HEK293 (cell line): ENCODE data around the gene GPHN.
"Not testable (repeated sequence)": the region's sequence is repeated elsewhere in the genome, so short reads cannot be mapped to it uniquely, and the experiment has no call there.

ENCODE experiments used
- CTCF ChIA-PET: fragments of 350-600 bp; formaldehyde crosslinking; extraction: SDS; loops from one replicate; lab custom pipeline; 2021; ENCODE audit warnings: antibody characterized with exemption; lab: Yijun Ruan, JAX
- POLR2A ChIA-PET: fragments of 300-600 bp; formaldehyde crosslinking; extraction: SDS; loops from one replicate; lab custom pipeline; 2020; ENCODE audit warnings: antibody characterized with exemption, inconsistent platforms; lab: Yijun Ruan, JAX
- H3K27ac ChIP-seq: fragments of 200-500 bp; sonication (Bioruptor generic); 2 replicates; pipeline ENCODE4 v1.5.1; 2014; ENCODE audit warnings: low read depth, low read length, control low read depth, inconsistent platforms; ENCODE audit errors: extremely low read depth
- H3K36me3 ChIP-seq, 2 experiments: fragments of 200-500 bp in 1 of 2; sonication (Bioruptor generic) in 1 of 2; 1 replicate in 1 of 2; 2 replicates in 1 of 2; pipeline ENCODE4 v1.5.1; 2014 to 2017; ENCODE audit warnings: inconsistent platforms in 2 of 2, low read length in 2 of 2; ENCODE audit not compliant: control insufficient read depth in 2 of 2, insufficient read depth in 1 of 2
- H3K4me1 ChIP-seq: fragments of 200-500 bp; sonication (Bioruptor generic); 2 replicates; pipeline ENCODE4 v1.5.1; 2014; ENCODE audit warnings: mild to moderate bottlenecking, low read length, inconsistent platforms; ENCODE audit not compliant: control insufficient read depth, insufficient read depth
- H3K4me3 ChIP-seq: 2 replicates; pipeline ENCODE4 v1.5.1; 2011; ENCODE audit warnings: low read depth, mild to moderate bottlenecking, control low read depth, low read length, moderate library complexity
- H3K9me3 ChIP-seq: fragments of 200-500 bp; sonication (Bioruptor generic); 2 replicates; pipeline ENCODE4 v1.5.1; 2014; ENCODE audit warnings: low read depth, low read length, inconsistent platforms; ENCODE audit not compliant: control insufficient read depth, insufficient read depth
- IKZF3 ChIP-seq: fragments of 450-650 bp; IDR thresholded peaks from 2 replicates; pipeline ENCODE4 v1.5.0; 2018; ENCODE audit warnings: missing biosample characterization, mild to moderate bottlenecking, missing genetic modification characterization, moderate library complexity
- REPIN1 ChIP-seq: fragments of 450-650 bp; formaldehyde crosslinking; IDR thresholded peaks from 2 replicates; pipeline ENCODE4 v1.5.1; 2017; ENCODE audit warnings: missing biosample characterization, missing genetic modification characterization, low read depth
- SETDB1 ChIP-seq: IDR thresholded peaks from one replicate; pipeline ENCODE4 v1.6.1; 2017; ENCODE audit warnings: mild to moderate bottlenecking, low read length, moderate library complexity, mixed read lengths; ENCODE audit not compliant: insufficient read length
- SP2 ChIP-seq: fragments of 450-650 bp; formaldehyde crosslinking; IDR thresholded peaks from 2 replicates; pipeline ENCODE4 v1.5.1; 2016; ENCODE audit warnings: missing biosample characterization, missing genetic modification characterization
- TRIM28 ChIP-seq: IDR thresholded peaks from 2 replicates; pipeline ENCODE4 v1.6.1; 2011; ENCODE audit warnings: low read length, control low read depth, borderline replicate concordance
- ZBTB17 ChIP-seq: fragments of 450-650 bp; formaldehyde crosslinking; IDR thresholded peaks from 2 replicates; pipeline ENCODE4 v1.5.1; 2016; ENCODE audit warnings: missing biosample characterization, missing genetic modification characterization
- ZFHX2 ChIP-seq: fragments of 450-650 bp; formaldehyde crosslinking; conservative IDR thresholded peaks from 2 replicates; pipeline ENCODE4 v1.5.1; 2016; ENCODE audit warnings: missing biosample characterization, missing genetic modification characterization
- ZFP3 ChIP-seq: fragments of 450-650 bp; formaldehyde crosslinking; IDR thresholded peaks from 2 replicates; pipeline ENCODE4 v1.5.1; 2016; ENCODE audit warnings: low read depth, missing biosample characterization, missing genetic modification characterization
- ZNF132 ChIP-seq: fragments of 450-650 bp; formaldehyde crosslinking; IDR thresholded peaks from 2 replicates; pipeline ENCODE4 v1.5.1; 2017; ENCODE audit warnings: missing biosample characterization, missing genetic modification characterization, borderline replicate concordance
- ZNF138 ChIP-seq: fragments of 450-650 bp; formaldehyde crosslinking; IDR thresholded peaks from 2 replicates; pipeline ENCODE4 v1.5.1; 2016; ENCODE audit warnings: missing biosample characterization, missing genetic modification characterization, borderline replicate concordance
- ZNF292 ChIP-seq: fragments of 450-650 bp; formaldehyde crosslinking; IDR thresholded peaks from 2 replicates; pipeline ENCODE4 v1.5.1; 2016; ENCODE audit warnings: low read depth, missing biosample characterization, missing genetic modification characterization, borderline replicate concordance
- ZNF350 ChIP-seq: fragments of 450-650 bp; formaldehyde crosslinking; IDR thresholded peaks from 2 replicates; pipeline ENCODE4 v1.5.0; 2017; ENCODE audit warnings: missing biosample characterization, mild to moderate bottlenecking, missing genetic modification characterization
- ZNF416 ChIP-seq: fragments of 450-650 bp; formaldehyde crosslinking; IDR thresholded peaks from 2 replicates; pipeline ENCODE4 v1.5.1; 2016; ENCODE audit warnings: missing biosample characterization, missing genetic modification characterization
- ZNF433 ChIP-seq: fragments of 450-650 bp; formaldehyde crosslinking; IDR thresholded peaks from 2 replicates; pipeline ENCODE4 v1.5.1; 2016; ENCODE audit warnings: missing biosample characterization, missing genetic modification characterization, low read depth
- ZNF473 ChIP-seq: fragments of 450-650 bp; formaldehyde crosslinking; IDR thresholded peaks from 2 replicates; pipeline ENCODE4 v1.5.1; 2017; ENCODE audit warnings: missing biosample characterization, missing genetic modification characterization
- ZNF518A ChIP-seq: fragments of 450-650 bp; formaldehyde crosslinking; conservative IDR thresholded peaks from 2 replicates; pipeline ENCODE4 v1.5.1; 2016; ENCODE audit warnings: low read depth, missing biosample characterization, missing genetic modification characterization
- ZNF529 ChIP-seq: fragments of 450-650 bp; formaldehyde crosslinking; IDR thresholded peaks from 2 replicates; pipeline ENCODE4 v1.5.1; 2017; ENCODE audit warnings: missing genetic modification characterization, missing biosample characterization; ENCODE audit not compliant: insufficient replicate concordance
- ZNF596 ChIP-seq: fragments of 450-650 bp; IDR thresholded peaks from 2 replicates; pipeline ENCODE4 v1.5.0; 2018; ENCODE audit warnings: missing biosample characterization, mild to moderate bottlenecking, missing genetic modification characterization, moderate library complexity
- ZNF701 ChIP-seq: fragments of 450-650 bp; formaldehyde crosslinking; IDR thresholded peaks from 2 replicates; pipeline ENCODE4 v1.5.1; 2016; ENCODE audit warnings: missing biosample characterization, missing genetic modification characterization
- ZNF76 ChIP-seq: fragments of 450-650 bp; formaldehyde crosslinking; IDR thresholded peaks from 2 replicates; pipeline ENCODE4; 2016; ENCODE audit warnings: low read depth, missing biosample characterization, missing genetic modification characterization, borderline replicate concordance
- ZNF777 ChIP-seq: fragments of 450-650 bp; formaldehyde crosslinking; IDR thresholded peaks from 2 replicates; pipeline ENCODE4 v1.5.1; 2017; ENCODE audit warnings: missing biosample characterization, missing genetic modification characterization, borderline replicate concordance
- TF ChIP-seq, protein P1 (sequence below): fragments of 450-650 bp; formaldehyde crosslinking; IDR thresholded peaks from 2 replicates; pipeline ENCODE4 v1.5.1; 2016; ENCODE audit warnings: missing biosample characterization, missing genetic modification characterization
- TF ChIP-seq, protein P2 (sequence below): fragments of 450-650 bp; formaldehyde crosslinking; IDR thresholded peaks from 2 replicates; pipeline ENCODE4 v1.5.1; 2016; ENCODE audit warnings: missing biosample characterization, missing genetic modification characterization, borderline replicate concordance

GPHN gene

GRCh38 chr14:67060546-67060945 is 552.6 kb downstream of the GPHN start:
- CTCF ChIA-PET: no interaction called here
- no peak for TF ChIP-seq ZNF76
- TF ChIP-seq ZNF518A (tag by site-specific recombination): no peak
- TF ChIP-seq ZNF473 (tag by site-specific recombination): no peak
- TF ChIP-seq ZNF138 (tag by site-specific recombination): no peak
- TF ChIP-seq ZNF596 (tag by site-specific recombination): no peak
- TF ChIP-seq ZNF350 (tag by site-specific recombination): no peak
- no peak for TF ChIP-seq ZNF292 (tag by site-specific recombination)
- TF ChIP-seq ZNF701 (tag by site-specific recombination): no peak
- no peak for TF ChIP-seq ZBTB17 (tag by site-specific recombination)
- no peak for TF ChIP-seq SETDB1
- TF ChIP-seq IKZF3 (tag by site-specific recombination): no peak
- no peak for TF ChIP-seq ZFHX2
- TF ChIP-seq ZNF529 (tag by site-specific recombination): no peak
- no peak for TF ChIP-seq TRIM28
- no peak for TF ChIP-seq REPIN1 (tag by site-specific recombination)
- TF ChIP-seq ZNF433 (tag by site-specific recombination): no peak
- TF ChIP-seq, all 188 proteins: peak for 0

GRCh38 chr14:67067070-67067814 is 559.3 kb downstream of the GPHN start:
- H3K4me1 ChIP-seq, POLR2A ChIA-PET, H3K4me3 ChIP-seq, H3K9me3 ChIP-seq, H3K36me3 ChIP-seq, H3K27ac ChIP-seq: not testable (repeated sequence)
- CTCF ChIA-PET: interaction anchor here (0.6 kb wide), 2 partner anchors 54 to 559 kb away, joined by 3 to 5 read pairs; no protein-coding TSS in a partner anchor

More at GRCh38 chr14:67060546-67060945, 552.6 kb downstream of the GPHN start:
- Histone ChIP-seq H3K4me3 (no peak overlapping the region), H3K4me1 (no peaks in the 10 kb centered on the region), H3K9me3 (no peaks in the 10 kb centered on the region), H3K36me3 (no peaks in the 10 kb centered on the region; a peak in 1 of 3 replicates), H3K27ac (no peak overlapping the region)
- POLR2A ChIA-PET: no interaction called here

- Histone ChIP-seq H3K4me1 (no peaks in the 10 kb centered on the region), H3K4me3 (no peak overlapping the region), H3K27ac (no peak overlapping the region), H3K9me3 (no peaks in the 10 kb centered on the region), H3K36me3 (no peaks in the 10 kb centered on the region)
- ChIA-PET CTCF (no interaction called here), POLR2A (no interaction called here)
- TF ChIP-seq ZFP3 (tag by site-specific recombination) (no peak), ZNF777 (tag by site-specific recombination) (no peak), SP2 (tag by site-specific recombination) (no peak), ZNF529 (tag by site-specific recombination) (no peak), ZNF132 (no peak), ZNF416 (tag by site-specific recombination) (no peak)
- TF ChIP-seq, protein P1, sequence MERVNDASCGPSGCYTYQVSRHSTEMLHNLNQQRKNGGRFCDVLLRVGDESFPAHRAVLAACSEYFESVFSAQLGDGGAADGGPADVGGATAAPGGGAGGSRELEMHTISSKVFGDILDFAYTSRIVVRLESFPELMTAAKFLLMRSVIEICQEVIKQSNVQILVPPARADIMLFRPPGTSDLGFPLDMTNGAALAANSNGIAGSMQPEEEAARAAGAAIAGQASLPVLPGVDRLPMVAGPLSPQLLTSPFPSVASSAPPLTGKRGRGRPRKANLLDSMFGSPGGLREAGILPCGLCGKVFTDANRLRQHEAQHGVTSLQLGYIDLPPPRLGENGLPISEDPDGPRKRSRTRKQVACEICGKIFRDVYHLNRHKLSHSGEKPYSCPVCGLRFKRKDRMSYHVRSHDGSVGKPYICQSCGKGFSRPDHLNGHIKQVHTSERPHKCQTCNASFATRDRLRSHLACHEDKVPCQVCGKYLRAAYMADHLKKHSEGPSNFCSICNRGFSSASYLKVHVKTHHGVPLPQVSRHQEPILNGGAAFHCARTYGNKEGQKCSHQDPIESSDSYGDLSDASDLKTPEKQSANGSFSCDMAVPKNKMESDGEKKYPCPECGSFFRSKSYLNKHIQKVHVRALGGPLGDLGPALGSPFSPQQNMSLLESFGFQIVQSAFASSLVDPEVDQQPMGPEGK (tag by site-specific recombination): no peak
- TF ChIP-seq, protein P2, sequence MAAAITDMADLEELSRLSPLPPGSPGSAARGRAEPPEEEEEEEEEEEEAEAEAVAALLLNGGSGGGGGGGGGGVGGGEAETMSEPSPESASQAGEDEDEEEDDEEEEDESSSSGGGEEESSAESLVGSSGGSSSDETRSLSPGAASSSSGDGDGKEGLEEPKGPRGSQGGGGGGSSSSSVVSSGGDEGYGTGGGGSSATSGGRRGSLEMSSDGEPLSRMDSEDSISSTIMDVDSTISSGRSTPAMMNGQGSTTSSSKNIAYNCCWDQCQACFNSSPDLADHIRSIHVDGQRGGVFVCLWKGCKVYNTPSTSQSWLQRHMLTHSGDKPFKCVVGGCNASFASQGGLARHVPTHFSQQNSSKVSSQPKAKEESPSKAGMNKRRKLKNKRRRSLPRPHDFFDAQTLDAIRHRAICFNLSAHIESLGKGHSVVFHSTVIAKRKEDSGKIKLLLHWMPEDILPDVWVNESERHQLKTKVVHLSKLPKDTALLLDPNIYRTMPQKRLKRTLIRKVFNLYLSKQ: no peak
Observed at GRCh38 chr14:67068251-67068650, 560.3 kb downstream of the GPHN start.
